ENCODE measurements around the gene TARS2. TPM values are rescaled to one million over a fixed set of nuclear protein-coding genes. Genes with fewer than 3 reads are reported as not detected.

The TARS2 gene
- total and polyA plus RNA-seq, 2 of the 13 experiments (the other 11 are each of a cell fraction or from before 2014, with no cell fraction given): 21.3 to 22.8 TPM

DNA sequence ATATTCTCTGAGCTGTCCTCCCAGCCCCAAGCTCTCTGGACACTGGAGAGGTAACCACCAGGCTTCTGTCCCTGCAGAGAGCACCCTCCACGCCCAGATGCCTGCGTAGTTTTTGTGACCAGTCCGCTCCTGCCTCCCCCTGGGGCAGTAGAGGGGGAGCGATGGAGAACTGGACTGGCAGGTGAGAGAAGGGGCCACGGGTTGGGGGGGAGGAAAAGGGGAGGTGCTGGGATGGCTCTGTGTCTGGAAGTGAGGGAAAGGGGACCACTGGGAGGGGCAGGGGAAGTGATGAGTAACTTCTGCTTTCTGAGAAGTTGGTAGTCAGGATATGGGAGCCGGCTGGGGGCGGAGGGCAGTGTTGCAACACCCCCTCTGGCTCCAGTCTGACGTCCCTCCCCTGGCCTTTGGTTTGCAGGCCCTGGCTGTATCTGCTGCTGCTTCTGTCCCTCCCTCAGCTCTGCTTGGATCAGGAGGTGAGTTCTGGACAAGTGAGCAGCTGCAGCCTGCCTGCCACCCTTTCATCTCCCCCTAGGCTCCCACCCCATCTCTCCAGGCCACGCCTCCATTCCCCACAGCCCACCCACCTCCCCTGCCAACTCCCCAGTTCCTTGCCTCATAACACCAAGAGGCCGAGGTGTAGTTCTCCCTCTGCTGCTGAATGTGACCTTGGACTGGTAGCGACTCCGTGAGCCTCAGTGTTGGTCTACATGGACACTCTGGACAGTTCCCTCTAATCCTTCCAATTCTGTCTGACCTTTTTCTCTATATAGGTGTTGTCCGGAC, 65.1 kb downstream of the TARS2 start (continued):
- TF ChIP-seq, protein P1, sequence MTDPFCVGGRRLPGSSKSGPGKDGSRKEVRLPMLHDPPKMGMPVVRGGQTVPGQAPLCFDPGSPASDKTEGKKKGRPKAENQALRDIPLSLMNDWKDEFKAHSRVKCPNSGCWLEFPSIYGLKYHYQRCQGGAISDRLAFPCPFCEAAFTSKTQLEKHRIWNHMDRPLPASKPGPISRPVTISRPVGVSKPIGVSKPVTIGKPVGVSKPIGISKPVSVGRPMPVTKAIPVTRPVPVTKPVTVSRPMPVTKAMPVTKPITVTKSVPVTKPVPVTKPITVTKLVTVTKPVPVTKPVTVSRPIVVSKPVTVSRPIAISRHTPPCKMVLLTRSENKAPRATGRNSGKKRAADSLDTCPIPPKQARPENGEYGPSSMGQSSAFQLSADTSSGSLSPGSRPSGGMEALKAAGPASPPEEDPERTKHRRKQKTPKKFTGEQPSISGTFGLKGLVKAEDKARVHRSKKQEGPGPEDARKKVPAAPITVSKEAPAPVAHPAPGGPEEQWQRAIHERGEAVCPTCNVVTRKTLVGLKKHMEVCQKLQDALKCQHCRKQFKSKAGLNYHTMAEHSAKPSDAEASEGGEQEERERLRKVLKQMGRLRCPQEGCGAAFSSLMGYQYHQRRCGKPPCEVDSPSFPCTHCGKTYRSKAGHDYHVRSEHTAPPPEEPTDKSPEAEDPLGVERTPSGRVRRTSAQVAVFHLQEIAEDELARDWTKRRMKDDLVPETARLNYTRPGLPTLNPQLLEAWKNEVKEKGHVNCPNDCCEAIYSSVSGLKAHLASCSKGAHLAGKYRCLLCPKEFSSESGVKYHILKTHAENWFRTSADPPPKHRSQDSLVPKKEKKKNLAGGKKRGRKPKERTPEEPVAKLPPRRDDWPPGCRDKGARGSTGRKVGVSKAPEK (CRISPR knock-in tag; IDR thresholded peaks at IDR 0.05; ENCODE audit: borderline replicate concordance): no peak
- TF ChIP-seq TBL1XR1 (IDR thresholded peaks at IDR 0.05; ENCODE audit: borderline replicate concordance, low read length, partially characterized antibody) (no peak), PCBP1 (IDR thresholded peaks at IDR 0.05; ENCODE audit: borderline replicate concordance, low read depth, low read length) (no peak), ZNF12 (CRISPR knock-in tag; IDR thresholded peaks at IDR 0.05) (peak; percentile 35; the same call in 1 of the 2 replicates), NFE2L2 (IDR thresholded peaks at IDR 0.05; ENCODE audit: low read length) (no peak), ZNF232 (CRISPR knock-in tag; IDR thresholded peaks at IDR 0.05; ENCODE audit: borderline replicate concordance) (no peak), ZNF17 (CRISPR knock-in tag; IDR thresholded peaks at IDR 0.05) (no peak), THAP11 (CRISPR knock-in tag; IDR thresholded peaks at IDR 0.05) (peak; percentile 47), SOX13 (IDR thresholded peaks at IDR 0.05) (no peak), SOX13 (CRISPR knock-in tag; conservative IDR thresholded peaks at IDR 0.05 in 1 of 2, IDR thresholded peaks at IDR 0.05 in 1 of 2) (no peak; a peak in 1 of 4 replicates), GTF2F1 (IDR thresholded peaks at IDR 0.05; ENCODE audit: low read length) (no peak), ZNF589 (CRISPR knock-in tag; conservative IDR thresholded peaks at IDR 0.05) (no peak), SALL2 (CRISPR knock-in tag; IDR thresholded peaks at IDR 0.05) (no peak), ZNF343 (CRISPR knock-in tag; IDR thresholded peaks at IDR 0.05) (no peak), ZNF160 (CRISPR knock-in tag; IDR thresholded peaks at IDR 0.05) (no peak), SP4 (CRISPR knock-in tag; IDR thresholded peaks at IDR 0.05) (no peak), ZNF451 (CRISPR knock-in tag; IDR thresholded peaks at IDR 0.05) (no peak), ZFP82 (CRISPR knock-in tag; IDR thresholded peaks at IDR 0.05; ENCODE audit: borderline replicate concordance) (0 out of 2 replicates have a peak, but pooled peaks have one; percentile 73), TEAD3 (CRISPR knock-in tag; optimal IDR thresholded peaks at IDR 0.05; ENCODE audit: borderline replicate concordance) (no peak), DPF2 (CRISPR knock-in tag; IDR thresholded peaks at IDR 0.05; ENCODE audit: borderline replicate concordance, low read depth) (peak; percentile 46), HCFC1 (IDR thresholded peaks at IDR 0.05; ENCODE audit: low read depth, low read length) (no peak), IKZF4 (CRISPR knock-in tag; IDR thresholded peaks at IDR 0.05; ENCODE audit: borderline replicate concordance, low read depth, not compliant biosample characterization) (no peak), HOXA3 (CRISPR knock-in tag; IDR thresholded peaks at IDR 0.05) (0 out of 2 replicates have a peak, but pooled peaks have one; percentile 69), ZBTB8A (CRISPR knock-in tag; IDR thresholded peaks at IDR 0.05; ENCODE audit: borderline replicate concordance, low read depth) (no peak), ZFP1 (CRISPR knock-in tag; IDR thresholded peaks at IDR 0.05) (no peak)
- TF ChIP-seq, protein P2, sequence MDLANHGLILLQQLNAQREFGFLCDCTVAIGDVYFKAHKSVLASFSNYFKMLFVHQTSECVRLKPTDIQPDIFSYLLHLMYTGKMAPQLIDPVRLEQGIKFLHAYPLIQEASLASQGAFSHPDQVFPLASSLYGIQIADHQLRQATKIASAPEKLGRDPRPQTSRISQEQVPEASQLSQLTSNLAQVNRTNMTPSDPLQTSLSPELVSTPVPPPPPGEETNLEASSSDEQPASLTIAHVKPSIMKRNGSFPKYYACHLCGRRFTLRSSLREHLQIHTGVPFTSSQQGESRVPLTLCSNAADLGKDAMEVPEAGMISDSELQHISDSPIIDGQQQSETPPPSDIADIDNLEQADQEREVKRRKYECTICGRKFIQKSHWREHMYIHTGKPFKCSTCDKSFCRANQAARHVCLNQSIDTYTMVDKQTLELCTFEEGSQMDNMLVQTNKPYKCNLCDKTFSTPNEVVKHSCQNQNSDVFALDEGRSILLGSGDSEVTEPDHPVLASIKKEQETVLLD (CRISPR knock-in tag; IDR thresholded peaks at IDR 0.05; ENCODE audit: low read depth): no peak
